GM08714 (cell line): ENCODE results near the gene ENKUR.
A peak's percentile ranks its signal among the peaks of the same experiment; 100 is the strongest.
"Not testable (repeated sequence)": the region's sequence is repeated elsewhere in the genome, so short reads cannot be mapped to it uniquely, and the experiment has no call there.

Experiments used
- H3K4me3 ChIP-seq: fragments of 200-500 bp; sonication (Bioruptor generic); 2 replicates; pipeline ENCODE4 v1.5.1; 2014; ENCODE audit warnings: mild to moderate bottlenecking, low read length, inconsistent platforms
- ZNF274 ChIP-seq: IDR thresholded peaks from 2 replicates; pipeline ENCODE4 v1.6.1; 2012; ENCODE audit warnings: mild to moderate bottlenecking, low read depth, low read length

ENKUR gene

DNA sequence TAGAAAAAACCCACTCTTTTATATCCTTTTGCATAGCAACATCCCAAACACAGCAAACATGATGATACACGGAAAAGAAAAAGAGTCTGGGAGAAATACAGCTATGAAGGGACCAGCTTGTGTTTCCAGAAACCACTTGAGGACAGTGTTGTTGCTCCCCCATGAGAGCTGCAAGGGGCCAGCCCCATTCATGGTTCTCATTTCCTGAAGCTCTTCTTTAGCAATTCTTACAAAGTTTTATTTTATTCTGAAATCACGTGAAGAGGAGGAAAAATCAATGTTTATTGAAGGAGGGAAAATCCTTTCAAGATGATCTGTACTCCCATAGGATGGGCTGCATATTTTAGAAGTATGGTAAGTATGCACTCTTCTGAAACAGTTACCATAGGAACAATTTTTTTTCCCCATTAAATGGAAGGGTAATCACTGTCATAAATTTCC is 46.1 kb downstream of the ENKUR start:
- no peak for TF ChIP-seq ZNF274
- H3K4me3 ChIP-seq: no peak overlapping the region

GRCh38 chr10:24968951-24969350 is 47.0 kb downstream of the ENKUR start:
- H3K4me3 ChIP-seq: not testable (repeated sequence)

- no peak for TF ChIP-seq ZNF274
- no peak overlapping the region for H3K4me3 ChIP-seq
Measured at GRCh38 chr10:24968349-24968748, 47.6 kb downstream of the ENKUR start.

DNA sequence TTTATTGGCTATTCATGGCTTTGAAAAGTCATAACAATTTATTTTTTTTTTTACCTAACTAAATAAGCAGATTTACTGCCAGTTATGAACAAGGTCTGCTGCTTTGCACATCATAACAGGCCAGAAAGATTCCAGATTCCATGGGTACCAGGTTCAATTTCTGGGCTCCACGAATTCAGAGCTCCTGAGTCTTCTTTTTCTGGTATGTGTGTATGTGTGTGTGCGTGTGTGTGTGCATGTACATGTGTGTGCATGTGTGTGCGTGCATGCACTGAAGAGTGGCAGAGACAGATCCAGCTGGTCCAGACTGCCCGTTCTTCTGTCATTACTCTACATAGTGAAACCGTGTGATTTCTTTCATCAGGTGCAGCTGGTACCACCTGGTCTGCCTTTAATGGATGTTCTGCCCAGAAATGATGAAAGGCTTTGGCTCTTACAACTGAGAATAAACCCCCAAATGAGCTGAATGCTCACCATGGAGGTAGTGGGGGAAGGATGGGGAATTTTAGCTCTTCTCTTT is 48.9 kb downstream of the ENKUR start:
- TF ChIP-seq ZNF274: no peak
- no peak overlapping the region for H3K4me3 ChIP-seq

GRCh38 chr10:24965051-24965450 is 50.9 kb downstream of the ENKUR start:
- no peak for TF ChIP-seq ZNF274
- H3K4me3 ChIP-seq: no peak overlapping the region

DNA sequence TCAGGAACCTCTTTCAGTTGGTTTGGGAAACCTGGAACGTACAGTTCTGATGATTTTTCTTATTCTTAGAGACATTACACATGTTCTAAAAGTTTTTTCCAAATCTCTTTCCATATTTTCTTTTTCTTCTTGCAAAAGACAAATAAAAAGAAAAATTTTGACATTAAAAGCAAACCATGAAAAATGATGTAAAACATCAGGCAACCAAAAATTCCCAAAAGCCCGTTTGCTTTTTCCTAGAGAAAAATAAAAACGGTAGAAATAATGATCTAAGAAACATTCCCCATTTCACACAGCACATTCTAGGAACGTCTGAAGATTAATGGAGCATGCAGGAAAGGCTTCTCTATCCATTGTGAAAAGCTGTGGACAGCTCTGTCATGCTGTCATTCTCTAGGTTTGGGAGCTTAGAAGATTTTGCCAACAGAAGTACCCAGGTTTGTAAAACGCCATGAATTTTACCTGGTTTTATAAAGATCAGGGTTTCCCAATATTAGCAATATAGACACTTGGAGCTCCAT is 52.4 kb downstream of the ENKUR start:
- TF ChIP-seq ZNF274: no peak
- H3K4me3 ChIP-seq: no peak overlapping the region

GRCh38 chr10:24962995-24963394 is 53.0 kb downstream of the ENKUR start:
- TF ChIP-seq ZNF274: no peak
- H3K4me3 ChIP-seq: no peak overlapping the region

DNA sequence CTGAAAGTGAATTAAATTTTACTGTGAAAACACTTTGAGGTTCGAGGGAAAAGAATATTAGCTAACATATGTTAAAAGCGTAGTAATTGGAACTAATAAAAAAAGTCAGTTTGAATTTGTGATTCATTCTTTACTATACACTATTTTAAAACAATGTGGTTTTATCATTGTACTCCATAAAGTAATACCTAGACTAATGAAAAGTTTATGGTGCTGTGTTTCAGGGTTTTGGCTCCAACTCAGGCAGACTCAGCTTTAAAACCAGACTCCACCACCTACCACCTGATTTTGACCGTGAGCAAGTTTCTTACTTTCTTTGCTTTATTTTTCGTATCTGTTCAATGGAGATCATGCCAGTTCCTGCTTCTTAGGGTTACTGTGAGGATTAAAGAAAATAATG is 54.4 kb downstream of the ENKUR start:
- TF ChIP-seq ZNF274: no peak
- no peak overlapping the region for H3K4me3 ChIP-seq

DNA sequence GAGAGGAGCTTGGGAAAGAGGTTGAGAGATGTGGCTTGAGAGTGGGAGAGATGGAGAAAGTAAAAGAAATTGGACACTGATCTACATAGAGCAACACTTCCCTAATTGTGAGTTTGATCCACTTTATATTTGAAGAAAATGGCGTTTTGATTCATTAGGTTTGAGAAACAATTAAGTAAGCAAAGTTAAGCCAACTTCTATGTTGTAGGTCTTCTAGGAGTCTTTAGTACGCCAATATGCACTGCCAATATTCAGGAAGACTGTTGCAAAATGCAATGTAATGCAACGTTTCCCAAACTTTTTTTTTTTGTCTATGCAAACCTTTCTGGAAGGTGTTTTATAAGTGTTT is 56.6 kb downstream of the ENKUR start:
- TF ChIP-seq ZNF274: no peak

DNA sequence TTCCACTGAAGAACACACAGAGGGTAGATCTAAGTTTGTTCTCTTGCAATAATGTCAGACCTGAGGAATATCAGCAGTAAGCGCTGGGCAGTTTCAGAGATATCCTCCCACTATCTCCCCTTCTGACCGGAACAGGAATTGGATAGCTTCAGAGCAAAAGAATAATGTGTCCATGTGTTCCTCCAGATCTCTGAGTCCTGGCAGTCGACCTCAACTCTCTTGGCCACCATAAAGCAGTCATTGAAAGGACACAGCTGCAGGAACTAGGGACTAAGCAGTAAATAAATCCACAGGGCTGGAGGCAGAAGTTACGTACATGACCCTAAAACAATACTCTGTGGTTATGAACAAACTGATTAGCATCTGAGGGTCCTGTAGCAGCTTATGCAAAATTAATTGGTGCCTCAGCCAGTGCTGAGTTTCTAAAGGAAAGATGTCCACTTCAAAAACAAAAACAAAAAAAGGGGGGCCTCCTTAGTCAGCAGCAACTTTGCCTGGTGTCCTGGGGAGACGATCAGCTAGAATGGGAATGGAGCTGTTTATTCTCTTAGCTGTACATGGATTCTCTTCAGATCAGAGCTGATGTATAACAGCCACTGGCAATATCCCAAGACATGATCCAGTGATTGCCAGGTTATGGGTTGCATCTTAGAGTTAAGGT is 57.1 kb downstream of the ENKUR start:
- no peak for TF ChIP-seq ZNF274
- H3K4me3 ChIP-seq: no peak overlapping the region

More for the DNA sequence above, 56.6 kb downstream of the ENKUR start:
- H3K4me3 ChIP-seq: no peak overlapping the region

DNA sequence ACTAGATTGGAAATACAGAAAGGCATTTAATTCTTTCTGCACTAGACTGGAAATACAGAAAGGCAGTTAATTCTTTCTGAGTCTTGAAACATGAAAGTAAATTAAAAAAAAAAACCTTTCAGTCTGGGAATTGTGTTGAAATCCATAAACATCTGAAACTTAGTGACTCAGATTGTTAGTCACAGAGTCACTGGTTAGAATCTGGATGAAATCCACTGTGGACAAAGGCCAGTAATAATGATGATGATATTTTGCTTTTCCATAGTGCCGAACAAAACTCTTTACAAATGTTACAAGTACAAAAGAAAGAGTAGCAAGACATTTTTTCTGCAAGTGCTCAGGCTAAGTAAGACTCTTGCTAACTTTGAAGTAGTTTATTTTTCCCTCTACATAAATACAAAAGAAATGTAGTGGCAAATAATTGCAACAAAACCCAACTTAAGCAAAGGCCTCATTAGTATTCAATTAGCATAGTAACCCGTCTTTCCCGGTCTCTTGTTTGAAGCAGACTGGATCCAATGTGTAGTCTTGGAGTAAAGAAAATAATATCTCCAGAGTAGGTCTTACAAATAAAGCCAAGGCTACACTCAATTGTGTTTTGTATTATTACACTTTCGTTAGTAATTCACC is 57.8 kb downstream of the ENKUR start:
- no peak overlapping the region for H3K4me3 ChIP-seq
- no peak for TF ChIP-seq ZNF274

- not testable (repeated sequence) for H3K4me3 ChIP-seq
Measured at GRCh38 chr10:24957624-24958051, 58.3 kb downstream of the ENKUR start.

GRCh38 chr10:24953675-24954074 is 62.3 kb downstream of the ENKUR start:
- TF ChIP-seq ZNF274: no peak
- H3K4me3 ChIP-seq: no peak overlapping the region

DNA sequence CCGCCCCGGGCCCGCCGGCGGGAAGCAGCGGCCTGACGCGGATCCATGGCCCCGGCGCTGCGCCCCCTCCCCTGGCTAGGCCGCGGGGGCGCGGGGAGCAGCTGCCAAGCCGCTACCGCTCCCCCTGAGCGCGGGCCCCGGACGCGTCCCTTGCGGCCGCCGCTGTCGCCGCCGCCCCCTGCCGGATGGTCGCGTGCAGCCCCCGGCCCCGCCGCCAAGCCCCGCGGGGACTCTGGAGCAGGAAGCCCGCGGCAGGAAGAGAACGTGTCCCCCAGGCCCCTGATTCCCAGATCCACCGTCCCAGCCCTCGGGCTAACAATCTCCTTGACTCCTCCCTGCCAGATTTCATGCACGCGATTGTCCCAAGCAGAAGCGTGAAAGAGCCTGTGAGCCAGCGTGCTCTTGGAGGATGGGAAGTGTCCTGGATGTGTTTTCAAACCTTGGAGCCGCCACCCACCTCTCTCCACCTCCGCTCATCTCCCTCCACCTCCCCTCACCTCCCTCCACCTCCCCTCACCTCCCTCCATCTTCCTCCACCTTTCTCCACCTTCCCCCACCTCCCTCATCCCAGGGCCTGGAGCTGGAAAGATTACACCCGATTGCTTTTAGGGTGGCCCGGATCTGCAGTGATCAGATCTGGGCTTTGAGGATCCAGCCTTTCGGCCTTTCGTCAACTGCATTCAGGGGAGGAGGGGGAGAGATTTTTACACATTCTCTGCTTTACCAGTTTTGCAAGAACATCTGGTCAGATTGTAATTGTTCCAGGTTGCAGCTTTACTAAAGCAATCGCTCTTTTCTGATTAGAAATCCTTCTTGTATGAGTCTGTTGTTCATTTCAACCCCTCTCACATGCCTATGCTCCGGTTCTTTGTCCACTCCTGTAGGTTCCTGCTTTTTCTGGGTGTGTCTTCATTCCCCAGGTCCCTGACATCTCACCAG is 63.0 kb downstream of the ENKUR start:
- H3K4me3 ChIP-seq: peak overlapping the region; percentile 59; the same call in 1 of the 2 replicates
- TF ChIP-seq ZNF274: no peak
